Nephron (organoid): Measurements from ENCODE around the gene ANKEF1.

Experiments
- H3K27ac Mint-ChIP-seq, 3 experiments: 2 replicates each; pipeline ENCODE4 v1.8.0; 2020; ENCODE audit warnings: mixed read lengths in 3 of 3, mild to moderate bottlenecking in 2 of 3, moderate library complexity in 1 of 3
- H3K27me3 Mint-ChIP-seq: 2 replicates; pipeline ENCODE4 v1.8.0; 2021; ENCODE audit warnings: low read depth, mild to moderate bottlenecking, moderate library complexity, mixed read lengths
- H3K36me3 Mint-ChIP-seq: 2 replicates; pipeline ENCODE4 v1.8.0; 2020; ENCODE audit warnings: low read depth, mixed read lengths
- H3K4me1 Mint-ChIP-seq: 2 replicates; pipeline ENCODE4 v1.8.0; 2020; ENCODE audit warnings: mixed read lengths
- H3K4me3 Mint-ChIP-seq, 3 experiments: 2 replicates each; pipeline ENCODE4 v1.8.0; 2020; ENCODE audit warnings: mild to moderate bottlenecking in 3 of 3, mixed read lengths in 3 of 3, moderate library complexity in 2 of 3
- H3K9me3 Mint-ChIP-seq: 2 replicates; pipeline ENCODE4 v1.8.0; 2020; ENCODE audit warnings: mixed read lengths
- CTCF ChIP-seq, 3 experiments: fragments of 200-600 bp; sonication (generic); IDR thresholded peaks; one replicate each; pipeline ENCODE4 v1.5.0; 2021; ENCODE audit warnings: antibody characterized with exemption in 3 of 3; ENCODE audit not compliant: unreplicated experiment in 3 of 3

ANKEF1 gene

GRCh38 chr20:10094566-10095173 is 59.9 kb downstream of the ANKEF1 start:
- peaks cover 7% of the 10 kb centered on the region for H3K9me3 Mint-ChIP-seq
- no peak overlapping the region for H3K4me3 Mint-ChIP-seq
- no peaks in the 10 kb centered on the region for H3K36me3 Mint-ChIP-seq
- H3K27ac Mint-ChIP-seq = no peak overlapping the region
- H3K4me1 Mint-ChIP-seq = no peaks in the 10 kb centered on the region
- peaks cover 4% of the 10 kb centered on the region for H3K27me3 Mint-ChIP-seq
- TF ChIP-seq CTCF (IDR thresholded peaks at IDR 0.05; ENCODE audit: unreplicated experiment in 3 of 3) = no peak

GRCh38 chr20:10096790-10097189 is 62.0 kb downstream of the ANKEF1 start:
- no peaks in the 10 kb centered on the region for H3K36me3 Mint-ChIP-seq
- no peak overlapping the region for H3K4me3 Mint-ChIP-seq
- TF ChIP-seq CTCF (IDR thresholded peaks at IDR 0.05; ENCODE audit: unreplicated experiment in 3 of 3) = no peak
- H3K9me3 Mint-ChIP-seq = peaks cover 8% of the 10 kb centered on the region
- H3K27me3 Mint-ChIP-seq = peaks cover 4% of the 10 kb centered on the region
- no peaks in the 10 kb centered on the region for H3K4me1 Mint-ChIP-seq
- H3K27ac Mint-ChIP-seq = no peak overlapping the region

- peaks cover 4% of the 10 kb centered on the region for H3K36me3 Mint-ChIP-seq
- no peaks in the 10 kb centered on the region for H3K4me1 Mint-ChIP-seq
- peaks cover 7% of the 10 kb centered on the region for H3K9me3 Mint-ChIP-seq
- no peak for TF ChIP-seq CTCF (IDR thresholded peaks at IDR 0.05; ENCODE audit: unreplicated experiment in 3 of 3)
- no peak overlapping the region for H3K27ac Mint-ChIP-seq
- H3K4me3 Mint-ChIP-seq = no peak overlapping the region
- no peaks in the 10 kb centered on the region for H3K27me3 Mint-ChIP-seq
Measured at GRCh38 chr20:10105046-10105445, 70.3 kb downstream of the ANKEF1 start.
